GM15510 (cell line): ENCODE results near the gene CCDC88C.

ENCODE experiments used
- POLR2A ChIP-seq: IDR thresholded peaks from 3 replicates; pipeline ENCODE4 v1.6.1; 2011; ENCODE audit warnings: borderline replicate concordance; ENCODE audit not compliant: insufficient read length; ENCODE audit errors: extremely low read depth

The CCDC88C gene

DNA sequence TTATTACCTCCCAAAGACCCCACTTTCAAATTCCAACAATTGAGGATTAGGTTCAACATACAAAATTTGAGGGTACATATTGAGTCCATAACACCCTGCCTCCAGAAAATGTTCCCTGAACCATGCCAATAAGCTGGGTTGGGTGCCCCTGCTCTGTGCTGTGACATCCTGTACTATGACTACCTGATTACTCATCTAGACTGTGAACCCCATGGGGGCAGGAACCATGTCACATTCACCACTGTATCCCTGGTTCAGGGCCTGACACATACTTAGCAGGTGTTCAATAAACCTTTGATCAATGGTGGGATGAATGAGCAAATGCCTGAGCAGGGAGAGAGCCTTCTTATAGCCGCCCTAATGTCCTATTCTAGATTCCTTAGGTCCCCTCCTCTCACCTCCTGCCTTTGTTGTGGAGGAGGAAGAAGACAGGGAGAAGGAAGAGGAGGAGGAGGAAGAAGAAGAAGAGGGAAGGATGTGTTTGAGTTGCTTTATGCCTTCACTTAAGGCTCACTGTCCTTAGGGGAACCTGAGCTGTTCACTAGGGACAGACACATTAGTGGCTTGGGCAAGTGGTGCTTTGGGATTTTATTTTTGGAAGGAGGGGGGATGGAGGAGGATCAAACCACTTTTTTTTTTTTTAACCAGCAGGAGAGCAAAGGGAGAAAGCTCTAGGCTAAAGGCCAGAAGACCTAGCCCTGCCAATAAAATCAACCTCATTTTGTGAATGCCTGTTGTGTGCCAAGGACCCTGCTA, 194.4 kb downstream of the CCDC88C start:
- TF ChIP-seq POLR2A, result no peak
